Measurements from ENCODE around the gene PDE4A. TPM values are rescaled to one million over a fixed set of nuclear protein-coding genes. Genes with fewer than 3 reads are reported as not detected.

The PDE4A gene
- total and polyA plus RNA-seq, 10 of the 15 experiments (the other 5 are each of a cell fraction or from before 2014, with no cell fraction given) = 0.24 to 13.3 (median 4.9) TPM

GRCh38 chr19:10420444-10421239, at the start of gene PDE4A (continued):
- TF ChIP-seq REST (IDR thresholded peaks at IDR 0.05; ENCODE audit: low read depth, low read length) = no peak
- no peak for TF ChIP-seq CBFB (IDR thresholded peaks at IDR 0.05; ENCODE audit: low read depth)
- no peak; the same call in none of the 2 replicates for TF ChIP-seq PKNOX1 (IDR thresholded peaks at IDR 0.05)
- TF ChIP-seq SIX5 (IDR thresholded peaks at IDR 0.05; ENCODE audit: low read depth, low read length, severe bottlenecking) = no peak
- no peak for TF ChIP-seq RELA (IDR thresholded peaks at IDR 0.05; ENCODE audit: borderline replicate concordance, partially characterized antibody)
- TF ChIP-seq IKZF1 (conservative IDR thresholded peaks at IDR 0.05) = peak; percentile 76
- no peak for TF ChIP-seq BCL3 (IDR thresholded peaks at IDR 0.05; ENCODE audit: borderline replicate concordance, insufficient read depth, low read depth, low read length, poor library complexity, severe bottlenecking)
- TF ChIP-seq STAT3 (IDR thresholded peaks at IDR 0.05; ENCODE audit: low read depth, low read length) = no peak
- TF ChIP-seq KAT2A (conservative IDR thresholded peaks at IDR 0.05; ENCODE audit: control insufficient read depth, low read depth, low read length) = no peak
- TF ChIP-seq EP300 (IDR thresholded peaks at IDR 0.05; ENCODE audit: borderline replicate concordance in 1 of 2, control insufficient read depth in 1 of 2, low read depth in 2 of 2, low read length in 2 of 2) = no peak
- TF ChIP-seq RUNX3 (IDR thresholded peaks at IDR 0.05; ENCODE audit: low read length) = no peak
- TF ChIP-seq USF1 (IDR thresholded peaks at IDR 0.05; ENCODE audit: borderline replicate concordance, extremely low read length, insufficient read depth, low read depth, low read length) = no peak
- TF ChIP-seq POLR2AphosphoS5 (IDR thresholded peaks at IDR 0.05; ENCODE audit: low read length) = no peak

Data from GM12878 (cell line).